Sigmoid colon (tissue), 3 donors: ENCODE measurements around the gene PAX9.

ENCODE experiments used
- CTCF ChIP-seq, 4 experiments: fragments of 450-650 bp in 3 of 4; fragments of 200-600 bp in 1 of 4; IDR thresholded peaks; one replicate each; pipeline ENCODE4 v1.5.1; 2016 to 2019; ENCODE audit warnings: antibody characterized with exemption in 4 of 4, mild to moderate bottlenecking in 3 of 4, moderate library complexity in 2 of 4
- POLR2A ChIP-seq, 2 donors: fragments of 450-650 bp; IDR thresholded peaks; one replicate each; pipeline ENCODE4 v1.6.1; 2016; ENCODE audit warnings: antibody characterized with exemption in 2 of 2, mild to moderate bottlenecking in 2 of 2, moderate library complexity in 2 of 2

- TF ChIP-seq CTCF (IDR thresholded peaks at IDR 0.05): no peak
- no peak for TF ChIP-seq POLR2A (IDR thresholded peaks at IDR 0.05)
Measured at GRCh38 chr14:36718216-36718615, 56.6 kb downstream of the PAX9 start.
